Right lobe of liver (tissue), 6 donors: Measurements from ENCODE around the gene ENTPD8. TPM values are rescaled to one million over a fixed set of nuclear protein-coding genes. Genes with fewer than 3 reads are reported as not detected.

ENCODE experiments used
- ATAC-seq, 4 donors: fragments of 200-7000 bp; cut with Tn5 transposase; one replicate each; pipeline ENCODE4 v1.9.1; 2020; ENCODE audit warnings: mild to moderate bottlenecking in 4 of 4, moderate library complexity in 4 of 4
- DNase-seq, 3 donors: peaks; one replicate each; pipeline ENCODE4 v3.0.0-alpha.2; 2020
- H3K27ac ChIP-seq, 3 donors: fragments of 200-600 bp; one replicate each; pipeline ENCODE4 v1.8.0; 2022
- H3K27me3 ChIP-seq, 2 donors: fragments of 200-600 bp; one replicate each; pipeline ENCODE4 v1.8.0; 2022
- H3K36me3 ChIP-seq, 4 donors: fragments of 200-600 bp; sonication (generic) in 1 of 4; one replicate each; pipeline versions ENCODE4 v1.5.1 to v1.8.0; 2017 to 2022; ENCODE audit warnings: control low read depth in 1 of 4
- H3K4me1 ChIP-seq, 4 donors: fragments of 200-600 bp; sonication (generic) in 1 of 4; one replicate each; pipeline versions ENCODE4 v1.5.1 to v1.8.0; 2017 to 2022; ENCODE audit warnings: control low read depth in 1 of 4
- H3K4me3 ChIP-seq, 3 donors: fragments of 200-600 bp; one replicate each; pipeline ENCODE4 v1.8.0; 2022
- H3K9me3 ChIP-seq, 4 donors: fragments of 200-600 bp; sonication (generic) in 1 of 4; one replicate each; pipeline versions ENCODE4 v1.5.1 to v1.8.0; 2017 to 2022; ENCODE audit warnings: control low read depth in 1 of 4
- POLR2A ChIP-seq: fragments of 450-650 bp; IDR thresholded peaks from one replicate; pipeline ENCODE4 v1.6.1; 2017; ENCODE audit warnings: antibody characterized with exemption, mild to moderate bottlenecking
- WGBS: methylation state at CpG from one replicate; pipeline ENCODE4 v1.1.6; 2018; ENCODE audit warnings: low coverage, low lambda C conversion rate; ENCODE audit not compliant: insufficient coverage; ENCODE audit errors: missing lambda C conversion rate; 5-methylcytosine and 5-hydroxymethylcytosine counted together
- intact Hi-C, 2 donors: fragments of 100-400 bp; cut with DNase I; formaldehyde crosslinking; loops; one replicate each; pipeline versions ENCODE4 v1.11.2 to v1.14.1; 2022
- total RNA-seq, 6 experiments: library from RNA; depleted of rRNA in 2 of 6; stranded (reverse); fragments of >200 nt in 2 of 6; fragmentation: NEBNext Ultra II Directional in 3 of 6; extraction: Animal tissue kit (Norgen Biotek cat#: 25700) in 3 of 6; gene quantifications; one replicate each; pipeline versions ENCODE4 v1.1.0 to v1.2.4, GENCODE V29; 2016 to 2023
- TF ChIP-seq, protein P1 (sequence below), 4 donors: fragments of 200-600 bp in 3 of 4; fragments of 450-650 bp in 1 of 4; IDR thresholded peaks; one replicate each; pipeline versions ENCODE4 v1.5.1 to v1.8.0; 2016 to 2022; ENCODE audit warnings: antibody characterized with exemption in 4 of 4, mild to moderate bottlenecking in 2 of 4
- donor health status: DM: no; HTN: yes; CAD: no.
- donor health status: DM: no; HTN: no; CAD: no.
- donor health status: DM: no; HTN: no; CAD: no.
- donor health status: DM: no; HTN: yes; CAD: no.
- donor health status: DM: no; HTN: yes; CAD: no.

ENTPD8 gene
- total RNA-seq, 6 experiments from 2014 or later, result 3.3 to 11.5 (median 7.5) TPM

DNA sequence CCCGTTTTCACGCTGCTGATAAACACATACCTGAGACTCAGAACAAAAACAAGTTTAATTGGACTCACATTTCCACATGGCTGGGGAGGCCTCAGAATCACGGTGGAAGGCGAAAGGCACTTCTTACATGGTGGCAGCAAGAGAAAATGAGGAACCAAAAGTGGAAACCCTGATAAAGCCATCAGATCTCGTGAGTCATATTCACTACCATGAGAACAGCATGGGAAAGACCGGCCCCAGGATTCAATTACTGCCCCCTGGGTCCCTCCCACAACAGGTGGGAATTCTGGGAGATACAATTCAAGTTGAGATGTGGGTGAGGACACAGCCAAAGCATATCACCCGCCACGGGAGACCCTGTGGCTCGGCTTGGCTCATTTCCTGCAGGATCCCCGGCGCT lies 38.4 kb downstream of the ENTPD8 start:
- no peak overlapping the region for H3K27ac ChIP-seq
- WGBS, result 85% methylated on average over 4 of the region's 11 CpGs
- H3K36me3 ChIP-seq, result no peaks in the 10 kb centered on the region
- no peak overlapping the region for H3K4me3 ChIP-seq
- no peaks in the 10 kb centered on the region for H3K9me3 ChIP-seq
- ATAC-seq, result no peak
- TF ChIP-seq POLR2A, result no peak
- TF ChIP-seq, protein P1, sequence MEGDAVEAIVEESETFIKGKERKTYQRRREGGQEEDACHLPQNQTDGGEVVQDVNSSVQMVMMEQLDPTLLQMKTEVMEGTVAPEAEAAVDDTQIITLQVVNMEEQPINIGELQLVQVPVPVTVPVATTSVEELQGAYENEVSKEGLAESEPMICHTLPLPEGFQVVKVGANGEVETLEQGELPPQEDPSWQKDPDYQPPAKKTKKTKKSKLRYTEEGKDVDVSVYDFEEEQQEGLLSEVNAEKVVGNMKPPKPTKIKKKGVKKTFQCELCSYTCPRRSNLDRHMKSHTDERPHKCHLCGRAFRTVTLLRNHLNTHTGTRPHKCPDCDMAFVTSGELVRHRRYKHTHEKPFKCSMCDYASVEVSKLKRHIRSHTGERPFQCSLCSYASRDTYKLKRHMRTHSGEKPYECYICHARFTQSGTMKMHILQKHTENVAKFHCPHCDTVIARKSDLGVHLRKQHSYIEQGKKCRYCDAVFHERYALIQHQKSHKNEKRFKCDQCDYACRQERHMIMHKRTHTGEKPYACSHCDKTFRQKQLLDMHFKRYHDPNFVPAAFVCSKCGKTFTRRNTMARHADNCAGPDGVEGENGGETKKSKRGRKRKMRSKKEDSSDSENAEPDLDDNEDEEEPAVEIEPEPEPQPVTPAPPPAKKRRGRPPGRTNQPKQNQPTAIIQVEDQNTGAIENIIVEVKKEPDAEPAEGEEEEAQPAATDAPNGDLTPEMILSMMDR (IDR thresholded peaks at IDR 0.05), result no peak
- no peaks in the 10 kb centered on the region for H3K27me3 ChIP-seq
- peaks cover 0 to 22% (median 6%) of the 10 kb centered on the region in 4 donors for H3K4me1 ChIP-seq
- intact Hi-C loops, result loop anchor here in 1 of 2 donors (10.0 kb wide), 1 partner anchor 98 kb away; the partner anchor contains the start of gene NRARP
- no peak for DNase-seq

GRCh38 chr9:137398561-137399468 lies 42.3 kb downstream of the ENTPD8 start:
- ATAC-seq (no peak), DNase-seq (no peak)
- H3K36me3 ChIP-seq, result no peaks in the 10 kb centered on the region
- peaks cover 0 to 12% (median 0%) of the 10 kb centered on the region in 4 donors for H3K4me1 ChIP-seq
- no peaks in the 10 kb centered on the region for H3K27me3 ChIP-seq
- no peak overlapping the region for H3K27ac ChIP-seq
- 96% methylated on average over 46 of the region's 60 CpGs for WGBS
- TF ChIP-seq, protein P1 (IDR thresholded peaks at IDR 0.05), result no peak
- TF ChIP-seq POLR2A, result no peak
- no peaks in the 10 kb centered on the region for H3K9me3 ChIP-seq
- intact Hi-C loops, result loop anchor here in 1 of 2 donors (10.0 kb wide), 1 partner anchor 304 kb away; no protein-coding TSS in a partner anchor
- H3K4me3 ChIP-seq, result no peak overlapping the region

GRCh38 chr9:137397675-137398423 lies 43.3 kb downstream of the ENTPD8 start:
- intact Hi-C loops, result loop anchor here in 1 of 2 donors (10.0 kb wide), 1 partner anchor 303 kb away; no protein-coding TSS in a partner anchor
- Histone ChIP-seq H3K4me3 (no peak overlapping the region), H3K27me3 (no peaks in the 10 kb centered on the region), H3K27ac (no peak overlapping the region), H3K4me1 (peaks cover 0 to 12% (median 0%) of the 10 kb centered on the region in 4 donors), H3K9me3 (no peaks in the 10 kb centered on the region), H3K36me3 (no peaks in the 10 kb centered on the region)
- no peak for TF ChIP-seq POLR2A
- TF ChIP-seq, protein P1 (IDR thresholded peaks at IDR 0.05), result no peak
- ATAC-seq (no peak), DNase-seq (no peak)
- WGBS, result 81% methylated on average over 4 of the region's 20 CpGs

DNA sequence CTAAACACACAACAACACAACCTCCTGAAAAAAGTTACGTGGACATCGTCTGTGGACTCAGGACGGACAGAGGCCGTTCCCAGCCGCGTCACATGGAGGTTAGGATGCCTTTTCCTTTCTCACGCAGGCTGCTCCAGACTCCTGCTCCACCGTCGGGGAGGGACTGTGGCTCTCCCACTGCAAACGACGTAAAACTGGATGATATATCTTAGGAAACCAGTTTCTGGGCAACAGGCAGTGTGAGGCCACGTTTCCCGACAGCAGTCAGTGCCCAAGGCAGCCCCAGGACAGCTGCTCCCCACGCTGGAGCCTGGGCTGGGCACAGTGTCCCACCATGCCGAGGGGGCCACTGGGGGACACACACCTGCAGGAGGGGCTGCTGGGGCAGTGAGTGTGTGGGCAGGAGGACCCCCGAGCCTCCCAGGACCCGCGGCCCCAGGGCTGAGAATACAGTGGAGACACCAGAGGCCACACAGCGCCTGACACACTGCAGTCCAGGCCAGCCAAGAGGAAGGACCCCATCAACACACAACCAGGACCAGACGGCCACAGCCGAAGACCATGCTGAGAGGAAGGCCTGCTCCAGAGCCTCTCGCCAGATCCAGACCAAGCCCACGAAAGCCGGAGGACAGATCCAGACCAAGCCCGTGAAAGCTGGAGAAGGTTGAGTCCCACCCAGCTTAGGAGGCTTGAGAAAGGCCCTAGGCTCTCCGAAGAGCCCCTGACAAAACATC lies 44.4 kb downstream of the ENTPD8 start:
- intact Hi-C loops, result loop anchor here in 1 of 2 donors (10.0 kb wide), 1 partner anchor 302 kb away; no protein-coding TSS in a partner anchor
- WGBS, result 88% methylated on average over 5 of the region's 26 CpGs
- Histone ChIP-seq H3K36me3 (no peaks in the 10 kb centered on the region), H3K27me3 (no peaks in the 10 kb centered on the region), H3K27ac (no peak overlapping the region), H3K4me3 (no peak overlapping the region), H3K4me1 (peaks cover 0 to 12% (median 0%) of the 10 kb centered on the region in 4 donors), H3K9me3 (no peaks in the 10 kb centered on the region)
- TF ChIP-seq, protein P1 (IDR thresholded peaks at IDR 0.05), result no peak
- no peak for TF ChIP-seq POLR2A
- DNase-seq, result no peak
- ATAC-seq, result no peak
